CD4-positive, alpha-beta T cell treated with Interferon gamma for 1 hour (primary cell): ENCODE data around the gene OR2T10.
"Not testable (repeated sequence)": the region's sequence is repeated elsewhere in the genome, so short reads cannot be mapped to it uniquely, and the experiment has no call there.

Experiments
- DNase-seq: peaks from one replicate; pipeline ENCODE4 v3.0.0-alpha.2; 2020

Gene OR2T10

DNA sequence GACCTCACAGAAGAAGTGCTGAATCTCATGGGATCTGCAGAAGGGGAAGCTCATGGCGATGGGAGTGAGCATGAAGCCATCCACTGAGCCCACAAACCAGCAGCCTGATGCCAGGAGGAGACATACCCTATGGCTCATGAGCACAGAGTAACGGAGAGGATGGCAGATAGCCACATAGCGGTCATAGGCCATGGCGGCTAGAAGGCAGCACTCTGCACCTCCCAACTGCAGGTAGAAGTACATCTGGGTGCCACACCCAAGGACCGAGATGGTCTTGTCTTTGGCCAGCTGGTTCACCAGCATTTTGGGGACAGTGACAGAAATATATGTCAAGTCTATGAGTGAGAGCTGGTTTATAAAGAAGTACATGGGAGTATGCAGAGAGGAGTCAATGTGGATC lies 4.3 kb downstream of the OR2T10 start:
- DNase-seq = no peak

DNA sequence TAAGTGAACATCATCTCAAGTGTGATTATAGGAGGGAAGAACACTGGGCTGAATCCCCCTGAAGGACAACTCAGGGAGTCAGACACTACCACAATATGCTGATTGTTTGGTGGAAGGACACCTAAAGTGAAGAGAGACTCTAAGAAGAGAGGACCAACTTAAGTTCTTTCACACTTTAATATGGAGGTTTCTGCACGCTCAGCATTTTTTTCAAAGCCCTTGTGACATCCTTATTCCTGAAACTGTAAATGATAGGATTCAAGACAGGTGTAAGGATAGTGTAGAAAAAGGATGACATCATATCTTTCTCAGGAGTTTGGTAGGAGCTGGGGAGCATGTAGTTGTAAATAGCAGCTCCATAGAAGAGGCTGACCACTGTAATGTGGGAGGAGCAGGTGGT lies 4.8 kb downstream of the OR2T10 start:
- no peak for DNase-seq

DNA sequence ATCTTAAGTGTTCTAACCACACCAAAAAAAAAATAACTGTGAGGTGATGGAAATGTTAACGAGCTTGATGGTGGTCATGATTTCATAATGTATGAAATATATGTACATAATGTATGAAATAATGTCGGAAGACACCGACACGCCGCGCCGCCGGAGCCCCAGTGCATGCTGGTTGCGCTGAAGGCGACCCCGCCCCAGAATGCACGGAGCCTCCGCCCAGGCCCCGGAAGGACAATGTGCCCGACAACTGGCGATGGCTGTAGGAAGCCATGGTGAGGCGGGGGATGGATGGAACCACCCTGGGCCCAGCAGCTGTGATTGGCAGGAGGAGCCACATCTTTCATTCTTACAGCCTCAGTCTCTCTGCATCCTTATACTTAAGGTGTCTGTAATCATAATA lies 7.4 kb downstream of the OR2T10 start:
- DNase-seq = no peak

DNA sequence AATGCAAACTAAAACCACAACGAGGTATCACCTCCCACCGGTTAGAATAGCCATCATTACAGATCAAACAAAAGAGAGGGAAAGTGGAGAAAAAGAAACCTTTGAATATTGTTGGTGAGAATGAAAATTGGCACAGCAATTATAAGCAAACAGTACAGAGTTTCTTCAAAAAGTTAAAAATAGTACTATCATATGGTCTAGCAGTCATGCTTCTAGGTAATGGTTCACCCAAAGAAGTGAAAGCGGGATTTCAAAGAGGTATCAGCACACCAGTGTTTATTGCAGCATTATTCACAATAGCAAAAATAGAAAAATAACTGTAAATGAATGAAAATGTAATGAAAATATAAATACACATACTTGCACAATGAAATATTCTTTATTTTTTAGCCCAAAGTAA lies 8.2 kb downstream of the OR2T10 start:
- DNase-seq = no peak

DNA sequence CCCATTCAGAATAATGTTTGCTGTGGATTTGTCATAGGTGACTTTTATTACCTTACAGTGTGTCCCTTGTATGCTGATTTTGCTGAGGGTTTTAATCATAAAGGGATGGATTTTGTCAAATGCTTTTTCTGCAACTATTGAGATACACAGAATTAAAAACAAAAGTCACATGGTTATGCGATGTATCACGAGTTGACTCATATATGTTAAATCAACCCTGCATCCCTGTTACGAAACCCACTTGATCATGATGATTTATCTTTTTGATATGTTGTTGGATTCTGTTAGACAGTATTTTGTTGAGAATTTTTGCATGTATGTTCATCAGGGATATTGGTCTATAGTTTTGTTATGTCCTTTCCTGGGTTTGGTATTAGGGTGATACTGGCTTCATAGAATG lies 12.2 kb downstream of the OR2T10 start:
- DNase-seq = no peak

DNA sequence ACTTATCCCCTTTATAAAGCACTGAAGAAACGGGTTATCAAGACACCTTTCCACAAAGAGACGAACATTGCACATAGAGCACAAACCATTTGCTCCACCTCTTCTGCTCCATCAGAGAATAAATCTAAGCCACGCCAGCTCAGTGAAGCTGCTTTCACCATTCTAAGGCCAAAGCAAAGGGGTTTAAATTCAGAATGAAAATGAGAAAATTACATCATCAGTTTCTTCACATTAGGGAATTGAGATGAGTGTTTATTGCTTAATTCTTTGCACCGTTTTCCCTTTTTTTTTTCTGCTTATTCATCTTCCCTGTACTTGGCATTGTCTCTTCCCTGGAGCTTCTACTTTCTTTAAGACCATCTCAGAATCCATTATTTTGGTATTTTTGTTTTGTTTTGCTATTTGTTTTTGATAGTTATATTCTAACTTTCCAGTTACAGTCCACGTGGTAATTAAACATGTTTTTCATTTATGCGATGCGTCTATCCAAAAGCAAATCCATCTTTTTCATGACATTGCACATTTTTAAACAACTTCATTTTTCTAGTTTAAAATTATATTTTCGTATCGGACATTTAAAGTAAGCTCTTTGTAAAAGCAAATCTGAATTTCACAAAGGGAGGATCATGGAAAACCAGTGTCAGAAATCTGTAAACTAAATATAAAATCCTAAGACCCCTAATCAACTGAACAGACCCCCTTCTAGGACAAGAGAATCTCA lies 21.1 kb downstream of the OR2T10 start:
- no peak for DNase-seq

DNA sequence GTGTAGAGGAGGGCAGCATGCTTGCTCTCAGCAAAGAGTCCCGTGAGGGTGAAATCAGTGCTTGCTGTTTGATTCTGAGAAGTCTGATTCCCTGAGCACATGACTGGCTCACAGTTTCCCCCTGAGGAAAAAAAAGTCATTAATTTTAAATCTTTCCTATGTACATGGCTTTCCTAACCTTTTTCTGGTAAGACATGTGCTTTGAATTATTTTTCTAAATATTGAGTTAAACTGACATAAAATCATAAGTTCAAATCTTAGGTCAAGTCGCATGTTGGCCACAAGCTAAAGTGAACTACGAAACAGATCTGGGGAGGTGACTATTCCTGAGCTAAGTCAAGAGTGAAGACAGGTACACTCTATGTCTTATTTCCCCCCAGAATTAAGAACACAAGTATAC lies 22.8 kb downstream of the OR2T10 start, which contains the start of gene OR2T34:
Gene OR2T34, minus strand, starts transcription at position 101 of the 400 bp plus-strand sequence. Its CDS starts 0 bp downstream, at position 101.
- not testable (repeated sequence) for DNase-seq

DNA sequence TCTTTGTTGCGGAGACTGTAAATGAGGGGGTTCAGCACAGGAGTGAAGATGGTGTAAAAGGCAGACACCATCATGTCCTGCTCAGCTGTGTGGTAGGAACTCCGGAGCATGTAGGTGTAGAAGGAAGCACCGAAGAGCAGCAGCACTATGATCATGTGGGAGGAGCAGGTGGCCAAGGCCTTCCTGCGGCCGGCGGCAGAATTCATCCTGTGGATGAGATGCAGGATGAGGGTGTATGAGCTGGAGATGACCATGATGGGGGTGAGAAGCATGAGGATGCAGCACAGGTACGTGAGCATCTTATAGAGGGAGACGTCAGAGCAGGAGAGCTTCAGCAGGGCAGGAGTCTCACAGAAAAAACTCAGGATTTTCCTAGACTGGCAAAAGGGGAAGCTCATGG lies 23.6 kb downstream of the OR2T10 start:
- DNase-seq = not testable (repeated sequence)

DNA sequence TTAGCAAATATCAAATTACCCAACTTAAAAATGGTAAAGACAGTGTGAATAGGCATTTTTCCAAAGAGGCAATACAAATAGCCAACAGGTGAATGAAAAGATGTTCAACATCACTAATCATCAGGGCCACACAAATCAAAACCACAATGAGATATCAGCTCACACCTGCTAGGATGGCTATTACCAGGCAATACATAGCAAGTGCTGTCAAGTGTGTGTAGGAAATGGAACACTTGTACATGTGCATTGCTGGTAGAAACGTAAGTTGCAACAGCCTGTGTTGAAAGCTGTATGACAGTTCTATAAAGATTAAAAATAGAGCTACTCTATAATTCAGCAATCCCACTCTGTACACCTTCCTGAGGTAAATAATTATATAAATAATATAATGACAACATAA lies 25.5 kb downstream of the OR2T10 start:
- not testable (repeated sequence) for DNase-seq

DNA sequence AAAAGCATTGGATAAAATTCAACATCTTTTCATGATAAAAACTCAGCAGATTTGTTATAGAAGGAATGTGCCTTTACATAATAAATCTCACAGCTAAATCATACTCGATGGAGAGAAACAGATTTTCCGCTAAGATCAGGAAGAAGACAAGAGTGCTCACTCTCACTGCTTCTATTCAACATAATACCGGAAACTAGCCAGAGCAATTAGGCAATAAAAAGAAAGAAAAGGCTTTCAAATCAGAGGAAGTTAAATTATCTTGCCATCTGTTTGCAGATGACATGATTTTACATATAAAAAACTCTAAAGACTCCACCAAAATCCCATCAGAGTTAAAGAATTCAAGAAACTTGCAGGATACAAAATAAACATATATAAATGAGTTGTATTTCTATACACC lies 26.7 kb downstream of the OR2T10 start:
- not testable (repeated sequence) for DNase-seq

DNA sequence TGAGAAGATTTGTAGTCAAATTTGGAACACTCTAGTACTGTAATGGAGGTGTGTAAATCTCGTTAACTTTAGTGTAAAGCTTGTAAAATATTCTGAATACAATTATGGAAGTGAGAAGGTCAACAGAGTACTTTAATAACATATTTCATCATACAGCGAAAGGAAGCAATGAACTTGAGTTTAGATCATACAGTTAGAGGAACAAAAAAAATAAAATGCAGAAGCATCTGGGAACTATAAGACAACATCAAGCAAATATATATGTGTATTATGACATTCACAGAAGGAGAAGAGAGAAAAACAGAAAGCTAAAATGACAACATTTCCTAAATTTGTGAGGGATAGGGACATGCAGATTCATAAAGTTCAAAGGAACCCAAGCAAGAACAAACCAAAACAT lies 28.5 kb downstream of the OR2T10 start:
- not testable (repeated sequence) for DNase-seq

DNA sequence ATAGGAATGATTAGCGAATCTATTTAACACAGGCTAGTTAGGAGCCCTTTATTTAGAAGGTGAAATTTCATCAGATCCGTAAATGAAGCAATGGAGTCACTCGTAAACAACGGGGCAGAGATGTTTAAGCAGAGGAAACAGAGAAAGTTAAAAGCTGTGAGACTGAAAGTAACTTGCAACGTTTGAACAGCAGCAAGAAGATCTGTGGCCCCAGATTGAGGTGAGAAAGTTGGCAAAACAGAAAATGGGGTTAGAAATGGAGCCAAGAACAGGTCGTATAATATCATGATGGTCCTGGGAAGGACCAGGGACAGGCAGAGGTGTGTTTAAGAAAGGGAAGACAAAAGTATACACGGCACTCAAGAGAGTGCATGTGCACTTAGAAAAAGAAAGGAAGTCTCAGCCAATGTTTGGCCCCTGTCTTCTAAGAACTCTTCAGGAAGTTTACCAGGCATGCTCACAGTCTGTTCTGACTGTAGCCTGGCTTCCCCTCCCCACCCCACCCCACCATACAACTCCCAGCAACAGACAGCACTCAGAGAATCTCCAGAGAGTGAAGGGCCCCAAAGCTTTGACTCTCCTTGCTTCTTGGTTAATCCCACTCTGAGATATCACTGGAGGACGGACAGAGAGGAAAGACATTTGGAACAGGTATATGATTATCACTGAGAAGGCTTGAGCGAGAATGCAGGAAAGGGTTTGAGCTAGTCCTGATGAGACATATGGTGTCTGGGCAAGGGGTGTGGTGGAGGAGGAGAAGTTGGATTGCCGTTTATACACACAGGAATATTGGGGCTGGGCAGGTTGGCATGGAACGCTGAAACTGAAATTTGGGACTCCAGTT lies 31.7 kb downstream of the OR2T10 start:
- not testable (repeated sequence) for DNase-seq

DNA sequence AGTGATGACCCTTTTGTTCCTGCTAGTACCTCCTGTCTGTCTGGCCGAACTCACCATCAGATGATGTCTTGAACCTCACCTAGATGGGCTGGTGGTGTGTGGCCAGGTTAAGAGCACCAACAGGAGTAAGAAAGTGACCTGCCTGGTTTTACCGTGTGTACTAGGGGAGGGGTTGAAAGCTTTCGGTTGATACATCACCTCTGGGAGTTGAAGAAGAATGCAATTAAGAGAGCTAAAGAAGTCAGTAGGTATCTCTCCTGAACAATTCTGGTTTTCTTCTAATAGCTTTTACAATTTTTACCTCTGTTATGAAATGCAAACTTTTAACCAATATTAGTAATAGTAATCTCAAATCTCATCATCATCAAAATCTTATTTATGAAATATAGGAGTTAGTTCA lies 34.8 kb downstream of the OR2T10 start, which contains the start of gene OR2T29:
Gene OR2T29, minus strand, starts transcription at position 101 of the 400 bp plus-strand sequence. CDS start 3,281 bp downstream, outside the sequence.
- DNase-seq = not testable (repeated sequence)

DNA sequence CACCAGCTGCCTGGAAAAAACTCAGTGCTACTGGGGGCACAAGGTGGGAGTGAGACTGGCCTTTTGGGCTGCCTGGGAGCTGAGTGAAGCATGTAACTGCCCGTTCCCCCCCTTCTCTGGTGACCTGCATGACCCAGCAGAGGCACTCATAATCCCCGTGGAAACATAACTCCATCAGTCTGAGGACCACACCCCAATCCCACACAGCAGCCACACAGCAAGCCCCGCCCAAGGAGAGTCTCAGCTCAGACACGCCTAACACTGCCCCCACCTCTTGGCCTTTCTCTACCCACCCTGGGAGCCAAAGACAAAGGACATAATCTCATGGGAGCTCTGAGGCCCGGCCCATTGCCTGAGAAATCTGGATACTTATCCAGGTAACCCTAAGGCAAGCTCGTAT lies 46.5 kb downstream of the OR2T10 start:
- DNase-seq = not testable (repeated sequence)

DNA sequence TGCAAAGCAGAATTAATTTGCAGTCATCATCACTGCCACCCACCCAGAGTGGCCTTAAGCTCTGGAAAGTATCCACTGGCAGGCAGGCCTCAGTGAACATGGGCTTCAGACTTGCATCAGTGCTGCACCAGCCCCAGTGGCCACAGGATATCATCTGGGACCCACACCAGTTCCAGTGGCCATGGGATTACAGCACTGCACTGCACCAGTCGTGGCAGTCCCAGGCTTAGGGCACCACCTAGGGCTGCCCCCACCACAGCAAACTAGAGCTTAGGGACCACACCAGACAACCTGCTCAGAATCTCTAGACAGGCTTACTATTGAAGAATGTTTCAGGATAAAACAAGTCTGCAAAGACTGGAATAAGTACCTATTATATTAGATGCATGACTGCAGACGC lies 50.1 kb downstream of the OR2T10 start:
- DNase-seq = not testable (repeated sequence)
